NCI-H2171 treated with DMSO at 0.1 percent for 48 hours (cell line): ENCODE data around the gene GRIK5.

Source experiments
- DNase-seq: peaks from one replicate; lab custom pipeline; 2025; lab: John Stamatoyannopoulos, UW

GRIK5 gene

GRCh38 chr19:41956621-41957020, 113.4 kb downstream of the GRIK5 start:
- no peak for DNase-seq

DNA sequence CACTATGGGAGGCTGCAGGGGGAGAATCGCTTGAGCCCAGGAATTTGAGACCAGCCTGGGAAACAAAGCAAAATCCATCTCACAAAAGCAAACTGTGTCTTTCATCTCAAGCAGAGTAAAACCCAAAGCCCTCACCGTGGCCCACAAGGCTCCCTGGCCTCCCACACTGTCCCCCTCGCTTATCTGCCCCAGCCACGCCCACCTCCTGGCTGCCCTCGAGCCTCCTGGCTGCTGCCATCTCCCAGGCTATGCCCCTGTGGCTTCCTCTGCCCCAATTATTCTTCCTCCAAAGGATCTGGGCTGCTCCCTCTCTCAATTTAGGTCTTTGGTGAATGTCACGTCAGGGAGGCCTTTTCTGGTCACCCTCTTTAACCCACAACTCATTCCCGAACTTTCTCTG, 114.5 kb downstream of the GRIK5 start:
- DNase-seq, result no peak

DNA sequence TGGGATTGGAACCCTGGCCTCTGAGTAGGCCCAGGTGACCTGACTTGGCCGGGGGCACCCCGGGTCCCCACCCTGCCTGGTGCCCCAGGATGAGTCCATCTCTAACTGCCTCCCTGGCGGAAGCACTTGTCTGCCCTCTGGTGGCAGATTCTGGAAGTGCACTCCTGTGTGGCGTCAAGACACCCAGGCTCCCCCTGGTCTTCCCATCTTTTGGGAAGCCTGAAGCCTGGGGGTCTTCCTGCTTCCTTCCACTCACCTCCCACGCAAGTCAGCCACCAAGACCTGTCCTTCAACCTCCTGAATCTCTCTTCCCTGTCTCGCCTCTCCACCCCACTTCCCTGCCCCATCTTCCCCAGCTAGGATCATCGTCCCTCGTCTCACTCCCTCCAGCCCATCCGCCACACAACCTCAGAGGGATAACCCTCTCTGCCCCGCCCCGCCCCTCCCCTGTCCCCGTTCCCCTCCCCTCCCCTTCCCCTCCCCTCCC, 118.3 kb downstream of the GRIK5 start:
- DNase-seq, result peak; percentile 67
